ENCODE results near the gene BRPF1. TPM values are rescaled to one million over a fixed set of nuclear protein-coding genes. Genes with fewer than 3 reads are reported as not detected.

Gene BRPF1
- total RNA-seq, 2 experiments from 2014 or later, result 31.5 to 31.9 TPM

DNA sequence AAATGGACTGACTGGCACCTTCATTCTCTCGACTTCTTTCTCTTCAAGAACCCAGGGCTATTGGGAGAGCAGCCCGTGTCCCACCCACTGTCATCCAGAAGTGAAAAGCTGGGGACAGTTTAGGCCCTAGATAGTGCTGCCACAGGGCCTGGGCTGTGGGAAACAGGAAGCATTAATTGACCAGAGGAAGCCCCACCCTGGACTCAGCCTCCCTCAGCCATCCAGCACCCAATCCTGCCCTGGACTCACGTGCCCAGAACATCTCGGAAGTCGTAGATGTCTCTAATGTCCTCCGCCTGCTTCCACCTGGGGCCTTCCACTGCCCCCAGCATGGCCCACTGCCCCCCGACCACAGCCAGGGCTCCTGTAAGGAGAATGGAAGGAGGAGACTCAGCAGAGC is 35.9 kb downstream of the BRPF1 start:
- TF ChIP-seq EZH2phosphoT487 (IDR thresholded peaks at IDR 0.05; ENCODE audit: borderline replicate concordance, low read depth, low read length), result no peak
- TF ChIP-seq, protein P1, sequence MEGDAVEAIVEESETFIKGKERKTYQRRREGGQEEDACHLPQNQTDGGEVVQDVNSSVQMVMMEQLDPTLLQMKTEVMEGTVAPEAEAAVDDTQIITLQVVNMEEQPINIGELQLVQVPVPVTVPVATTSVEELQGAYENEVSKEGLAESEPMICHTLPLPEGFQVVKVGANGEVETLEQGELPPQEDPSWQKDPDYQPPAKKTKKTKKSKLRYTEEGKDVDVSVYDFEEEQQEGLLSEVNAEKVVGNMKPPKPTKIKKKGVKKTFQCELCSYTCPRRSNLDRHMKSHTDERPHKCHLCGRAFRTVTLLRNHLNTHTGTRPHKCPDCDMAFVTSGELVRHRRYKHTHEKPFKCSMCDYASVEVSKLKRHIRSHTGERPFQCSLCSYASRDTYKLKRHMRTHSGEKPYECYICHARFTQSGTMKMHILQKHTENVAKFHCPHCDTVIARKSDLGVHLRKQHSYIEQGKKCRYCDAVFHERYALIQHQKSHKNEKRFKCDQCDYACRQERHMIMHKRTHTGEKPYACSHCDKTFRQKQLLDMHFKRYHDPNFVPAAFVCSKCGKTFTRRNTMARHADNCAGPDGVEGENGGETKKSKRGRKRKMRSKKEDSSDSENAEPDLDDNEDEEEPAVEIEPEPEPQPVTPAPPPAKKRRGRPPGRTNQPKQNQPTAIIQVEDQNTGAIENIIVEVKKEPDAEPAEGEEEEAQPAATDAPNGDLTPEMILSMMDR (conservative IDR thresholded peaks at IDR 0.05; ENCODE audit: low read length), result no peak
- Histone ChIP-seq H2AFZ (ENCODE audit: low read length) (no peak overlapping the region), H3K4me3 (ENCODE audit: low read depth, low read length, poor library complexity, severe bottlenecking) (no peak overlapping the region), H3K36me3 (ENCODE audit: insufficient read depth, low read length) (peaks cover 3% of the 10 kb centered on the region; the same call in 1 of the 2 replicates), H3K79me2 (ENCODE audit: insufficient read depth, low read depth, low read length) (no peaks in the 10 kb centered on the region), H3K4me1 (ENCODE audit: insufficient read depth, low read length, poor library complexity, severe bottlenecking) (peaks cover 7% of the 10 kb centered on the region), H3K9me2 (ENCODE audit: insufficient read depth, low read length) (no peaks in the 10 kb centered on the region), H3K9me3 (ENCODE audit: low read length) (no peaks in the 10 kb centered on the region), H3K4me2 (ENCODE audit: low read length) (no peak overlapping the region), H4K20me1 (ENCODE audit: insufficient read depth, low read length) (no peaks in the 10 kb centered on the region), H3K27ac (ENCODE audit: low read depth, low read length, poor library complexity, severe bottlenecking) (no peak overlapping the region)
- ChIA-PET POLR2A (interaction anchor here (1.4 kb wide), 1 partner anchor 16 kb away, joined by 4 read pairs; no protein-coding TSS in a partner anchor), CTCF (ENCODE audit: unreplicated experiment) (no interaction called here)
- no TSS peak for BruUV-seq (replicated peaks)
- intact Hi-C loops (cut with micrococcal nuclease; ENCODE audit: unreplicated experiment), result no loop called here
- no peak for DNase-seq (ENCODE audit: low spot score)

DNA sequence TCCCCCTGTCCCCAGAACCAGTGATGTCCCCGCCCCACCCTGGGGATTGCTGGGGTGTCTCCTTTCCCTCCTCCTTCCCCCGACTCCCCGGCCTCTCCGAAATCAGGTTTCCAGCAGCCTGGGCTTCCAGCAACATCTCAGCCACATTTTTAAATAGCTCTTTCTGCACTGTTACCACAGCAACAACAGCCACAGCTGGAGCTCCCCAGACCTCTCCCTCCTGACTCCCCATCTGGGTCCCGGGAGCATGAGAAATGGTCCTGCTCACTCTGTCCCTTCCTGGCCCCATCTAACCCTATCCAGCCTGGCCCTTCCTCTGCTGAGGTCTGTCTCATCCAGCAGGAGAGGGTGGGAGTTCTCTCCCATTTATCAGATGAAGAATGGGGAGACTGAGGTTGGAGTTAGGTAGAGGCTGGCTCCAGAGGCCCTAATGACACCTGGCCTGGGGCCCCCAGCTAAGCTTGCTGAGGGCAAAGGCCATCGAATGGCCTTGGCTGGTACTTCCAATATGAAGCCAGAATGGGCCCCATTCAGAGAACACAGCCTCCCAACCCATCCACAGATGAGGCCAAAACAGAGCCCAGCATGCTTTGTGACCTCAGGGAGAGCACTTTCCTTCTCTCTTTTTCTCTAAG is 36.7 kb downstream of the BRPF1 start:
- H3K36me3 ChIP-seq (ENCODE audit: insufficient read depth, low read length), result peaks cover 3% of the 10 kb centered on the region; the same call in 1 of the 2 replicates
- H2AFZ ChIP-seq (ENCODE audit: low read length), result no peak overlapping the region
- no peak for DNase-seq (ENCODE audit: low spot score)
- H3K27ac ChIP-seq (ENCODE audit: low read depth, low read length, poor library complexity, severe bottlenecking), result no peak overlapping the region
- TF ChIP-seq, protein P1 (conservative IDR thresholded peaks at IDR 0.05; ENCODE audit: low read length), result no peak
- no peak for TF ChIP-seq EZH2phosphoT487 (IDR thresholded peaks at IDR 0.05; ENCODE audit: borderline replicate concordance, low read depth, low read length)
- POLR2A ChIA-PET, result interaction anchor here (0.6 kb wide), 1 partner anchor 343 kb away, joined by 3 read pairs; no protein-coding TSS in a partner anchor
- H3K9me3 ChIP-seq (ENCODE audit: low read length), result no peaks in the 10 kb centered on the region
- H3K79me2 ChIP-seq (ENCODE audit: insufficient read depth, low read depth, low read length), result no peaks in the 10 kb centered on the region
- intact Hi-C loops (cut with micrococcal nuclease; ENCODE audit: unreplicated experiment), result no loop called here
- H3K9me2 ChIP-seq (ENCODE audit: insufficient read depth, low read length), result no peaks in the 10 kb centered on the region
- H3K4me1 ChIP-seq (ENCODE audit: insufficient read depth, low read length, poor library complexity, severe bottlenecking), result peaks cover 7% of the 10 kb centered on the region
- BruUV-seq (replicated peaks), result no TSS peak
- H3K4me2 ChIP-seq (ENCODE audit: low read length), result no peak overlapping the region
- H3K4me3 ChIP-seq (ENCODE audit: low read depth, low read length, poor library complexity, severe bottlenecking), result no peak overlapping the region
- CTCF ChIA-PET (ENCODE audit: unreplicated experiment), result no interaction called here
- H4K20me1 ChIP-seq (ENCODE audit: insufficient read depth, low read length), result no peaks in the 10 kb centered on the region

DNA sequence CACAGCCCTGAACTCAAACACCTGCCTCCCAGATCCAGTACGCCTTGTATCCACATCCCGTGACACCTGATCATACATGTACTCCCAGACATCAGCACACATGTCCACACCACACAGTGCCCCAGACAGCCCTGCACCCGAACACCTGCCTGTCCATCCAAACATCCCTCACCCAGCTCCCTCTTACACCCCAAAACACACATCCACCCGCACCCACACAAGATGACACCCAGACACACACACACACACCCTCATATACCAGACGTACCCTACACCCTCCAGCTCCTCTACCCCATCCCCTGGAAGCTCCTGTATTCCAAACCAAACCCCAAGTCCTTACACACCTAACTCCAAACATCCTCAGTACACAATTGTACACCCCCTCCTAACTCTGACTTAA is 37.5 kb downstream of the BRPF1 start:
- H3K79me2 ChIP-seq (ENCODE audit: insufficient read depth, low read depth, low read length), result no peaks in the 10 kb centered on the region
- no peak overlapping the region for H3K4me2 ChIP-seq (ENCODE audit: low read length)
- intact Hi-C loops (cut with micrococcal nuclease; ENCODE audit: unreplicated experiment), result no loop called here
- no peaks in the 10 kb centered on the region for H4K20me1 ChIP-seq (ENCODE audit: insufficient read depth, low read length)
- ChIA-PET POLR2A (interaction anchor here (0.6 kb wide), 2 partner anchors 13 to 343 kb away, joined by 3 read pairs; no protein-coding TSS in a partner anchor), CTCF (ENCODE audit: unreplicated experiment) (no interaction called here)
- H3K4me1 ChIP-seq (ENCODE audit: insufficient read depth, low read length, poor library complexity, severe bottlenecking), result peaks cover 7% of the 10 kb centered on the region
- H3K4me3 ChIP-seq (ENCODE audit: low read depth, low read length, poor library complexity, severe bottlenecking), result no peak overlapping the region
- no peaks in the 10 kb centered on the region for H3K9me3 ChIP-seq (ENCODE audit: low read length)
- DNase-seq (ENCODE audit: low spot score), result no peak
- H3K36me3 ChIP-seq (ENCODE audit: insufficient read depth, low read length), result peaks cover 3% of the 10 kb centered on the region; the same call in 1 of the 2 replicates
- no peak for TF ChIP-seq EZH2phosphoT487 (IDR thresholded peaks at IDR 0.05; ENCODE audit: borderline replicate concordance, low read depth, low read length)
- TF ChIP-seq, protein P1 (conservative IDR thresholded peaks at IDR 0.05; ENCODE audit: low read length), result no peak
- H3K27ac ChIP-seq (ENCODE audit: low read depth, low read length, poor library complexity, severe bottlenecking), result no peak overlapping the region
- no peaks in the 10 kb centered on the region for H3K9me2 ChIP-seq (ENCODE audit: insufficient read depth, low read length)
- H2AFZ ChIP-seq (ENCODE audit: low read length), result no peak overlapping the region
- no TSS peak for BruUV-seq (replicated peaks)
